HuH-7.5 (cell line): ENCODE results near the gene FAM25C.
"Not testable (repeated sequence)": the region's sequence is repeated elsewhere in the genome, so short reads cannot be mapped to it uniquely, and the experiment has no call there.

Experiments used
- DNase-seq: peaks from one replicate; pipeline ENCODE4 v3.0.0; 2011; ENCODE audit warnings: low spot score

FAM25C gene

GRCh38 chr10:47999691-48000090 is at the start of gene FAM25C:
FAM25C (minus strand) TSS chr10:47999791; CDS start chr10:47999765, 26 bp downstream.
- not testable (repeated sequence) for DNase-seq

DNA sequence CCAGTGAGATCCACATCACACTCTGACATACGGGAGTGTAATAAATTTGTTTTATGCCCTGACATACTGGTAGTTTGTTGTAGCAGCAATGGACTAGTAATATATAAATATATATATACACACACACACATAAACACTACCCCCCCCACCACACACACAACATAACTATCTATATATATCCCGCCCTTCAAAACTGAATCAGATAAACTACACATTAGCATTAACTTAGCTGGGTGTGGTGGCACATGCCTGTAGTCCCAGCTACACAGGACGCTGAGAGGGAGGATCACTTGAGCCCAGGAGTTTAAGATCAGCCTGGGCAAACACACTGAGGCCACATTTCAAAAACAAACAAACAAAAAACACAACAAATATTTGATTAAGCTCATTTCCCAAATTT is 45.0 kb upstream of the FAM25C start:
- not testable (repeated sequence) for DNase-seq

GRCh38 chr10:48031390-48031789 is 31.8 kb upstream of the FAM25C start:
- not testable (repeated sequence) for DNase-seq

DNA sequence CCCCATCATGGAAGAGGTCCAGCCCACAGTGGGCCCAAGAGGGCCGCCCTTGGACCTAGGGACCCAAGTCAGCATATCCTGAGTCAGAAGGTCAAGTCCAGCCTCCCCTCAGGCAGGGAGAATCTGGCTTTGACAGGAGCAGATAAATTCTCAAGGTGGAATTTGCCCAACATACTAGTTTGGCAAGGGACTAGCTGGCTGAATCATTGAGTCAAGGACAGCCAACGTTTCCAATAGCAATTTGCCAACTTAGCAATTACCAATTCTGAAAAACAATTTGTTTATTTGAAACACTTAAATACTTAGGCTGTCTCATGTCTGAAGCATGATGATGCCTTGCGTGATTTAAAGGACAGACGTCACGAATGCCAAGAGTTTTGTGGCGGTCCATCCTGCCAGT is 2.7 kb upstream of the FAM25C start:
- DNase-seq, result not testable (repeated sequence)

DNA sequence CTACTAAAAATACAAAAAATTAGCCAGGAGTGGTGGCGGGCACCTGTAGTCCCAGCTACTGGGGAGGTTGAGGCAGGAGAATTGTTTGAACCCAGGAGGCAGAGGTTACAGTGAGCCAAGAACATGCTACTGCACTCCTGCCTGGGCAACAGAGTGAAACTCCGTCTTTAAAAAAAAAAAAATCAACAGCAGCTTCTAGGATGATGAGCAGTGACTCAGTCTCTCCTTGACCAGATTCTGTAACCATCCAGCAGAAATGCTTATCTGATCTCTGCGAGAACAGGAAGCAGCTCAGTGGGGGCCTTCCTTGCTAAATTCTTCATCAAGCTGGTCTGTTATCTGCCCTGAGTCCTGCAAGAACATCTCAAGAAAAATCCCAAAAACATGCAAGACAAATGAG is 5.5 kb downstream of the FAM25C start:
- DNase-seq, result not testable (repeated sequence)

GRCh38 chr10:47992560-47992959 is 7.0 kb downstream of the FAM25C start:
- not testable (repeated sequence) for DNase-seq

- not testable (repeated sequence) for DNase-seq
Observed at GRCh38 chr10:47991706-47992105, 7.9 kb downstream of the FAM25C start.

DNA sequence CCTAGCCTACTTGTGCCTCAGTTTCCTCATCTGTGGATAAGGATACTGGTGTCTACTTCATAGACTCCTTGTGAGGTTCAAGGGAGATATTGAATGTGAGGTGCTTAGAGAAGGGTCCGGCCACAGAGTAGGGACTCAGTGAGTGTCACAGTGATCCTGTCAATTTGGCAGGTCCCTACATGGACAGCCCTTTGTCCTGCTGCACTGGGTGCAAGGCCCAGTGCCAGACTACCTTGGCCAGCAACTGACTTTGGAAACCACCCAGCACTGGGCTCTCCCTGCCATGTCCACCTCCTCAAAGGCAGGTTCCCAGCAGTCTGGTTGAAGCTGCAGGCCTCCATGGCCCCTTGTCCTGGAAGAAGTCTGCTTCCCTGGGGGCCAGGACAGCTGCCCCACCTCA is 9.5 kb downstream of the FAM25C start:
- DNase-seq, result not testable (repeated sequence)

DNA sequence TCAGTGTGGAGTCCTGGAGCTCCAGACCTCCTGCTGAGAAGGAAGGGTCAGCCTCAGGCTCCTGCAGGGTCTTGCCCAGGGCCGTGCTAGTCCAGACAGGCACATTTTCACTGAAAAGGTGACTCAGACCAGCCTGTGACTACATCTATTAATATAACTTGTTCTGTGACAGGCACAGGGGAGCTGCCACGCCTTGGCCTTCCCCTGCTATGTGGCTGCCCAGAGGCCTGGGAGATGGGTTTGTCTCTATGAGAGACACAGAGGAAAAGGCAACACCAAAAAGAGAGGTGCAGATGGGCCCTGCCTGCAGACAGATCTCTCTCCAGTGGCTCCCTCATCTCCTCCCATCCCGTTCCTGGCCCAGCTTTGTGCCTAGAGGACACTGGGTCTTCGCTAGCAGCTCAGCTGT is 10.0 kb downstream of the FAM25C start:
- not testable (repeated sequence) for DNase-seq

DNA sequence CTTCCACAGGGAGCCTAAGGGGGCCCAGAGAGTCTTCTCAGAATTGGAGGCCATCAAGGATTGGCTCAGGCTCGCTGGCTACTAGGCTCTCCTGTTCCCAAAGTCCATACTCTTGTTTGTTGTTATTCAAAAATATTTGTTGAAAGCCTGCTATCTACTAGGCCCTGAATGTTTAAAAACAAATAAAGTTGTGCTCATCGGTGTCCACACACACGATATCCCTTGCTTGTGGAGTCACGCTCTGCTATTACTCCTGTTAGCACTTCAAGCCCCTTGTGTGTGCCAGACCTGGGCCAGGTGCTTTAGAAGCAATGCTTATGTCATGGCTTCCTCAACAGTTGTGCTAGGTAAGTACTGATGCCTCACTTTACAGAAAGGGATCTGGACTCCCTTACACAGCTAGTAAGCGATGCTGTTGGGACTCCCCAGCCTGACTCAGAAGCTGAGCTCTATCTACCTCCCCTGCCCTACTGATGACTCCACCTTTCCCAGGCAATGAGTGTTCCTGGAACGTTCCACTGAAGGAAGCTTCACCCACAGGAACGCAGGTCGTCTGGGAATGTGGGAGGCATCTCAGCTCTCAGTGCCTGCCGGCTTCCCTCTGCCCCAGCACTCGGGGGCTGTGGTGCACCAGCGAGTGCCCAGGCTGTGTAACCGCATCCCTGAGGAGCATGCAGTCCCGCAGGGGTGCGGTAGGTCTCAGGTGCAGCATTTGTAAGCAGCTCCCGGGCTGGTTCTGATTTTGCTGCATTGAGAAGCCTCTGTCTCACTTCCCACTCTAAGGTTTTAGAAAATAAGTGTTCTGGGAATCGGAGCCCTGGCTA is 10.7 kb downstream of the FAM25C start:
- not testable (repeated sequence) for DNase-seq

DNA sequence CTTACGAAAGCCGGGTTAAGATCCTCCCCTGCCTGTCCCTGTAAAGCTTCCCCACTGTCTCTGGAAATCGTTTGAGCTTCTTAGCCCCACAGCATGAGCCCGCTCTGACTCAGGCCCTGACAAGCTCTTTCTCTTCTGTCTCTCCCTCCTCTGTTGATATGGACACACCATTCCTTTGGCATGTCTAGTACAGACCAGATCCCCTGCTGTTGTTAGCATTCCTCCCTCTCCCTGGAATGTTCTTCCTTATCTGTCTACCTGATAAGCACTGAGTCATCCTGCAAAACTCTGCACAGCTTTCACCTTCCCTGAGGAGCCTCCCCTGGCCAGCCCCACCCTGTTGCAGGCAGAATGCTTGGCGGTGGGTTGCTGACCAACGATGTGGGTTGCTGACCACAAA is 11.6 kb downstream of the FAM25C start:
- DNase-seq, result not testable (repeated sequence)

GRCh38 chr10:47986413-47987230 is 13.0 kb downstream of the FAM25C start:
- DNase-seq, result not testable (repeated sequence)

DNA sequence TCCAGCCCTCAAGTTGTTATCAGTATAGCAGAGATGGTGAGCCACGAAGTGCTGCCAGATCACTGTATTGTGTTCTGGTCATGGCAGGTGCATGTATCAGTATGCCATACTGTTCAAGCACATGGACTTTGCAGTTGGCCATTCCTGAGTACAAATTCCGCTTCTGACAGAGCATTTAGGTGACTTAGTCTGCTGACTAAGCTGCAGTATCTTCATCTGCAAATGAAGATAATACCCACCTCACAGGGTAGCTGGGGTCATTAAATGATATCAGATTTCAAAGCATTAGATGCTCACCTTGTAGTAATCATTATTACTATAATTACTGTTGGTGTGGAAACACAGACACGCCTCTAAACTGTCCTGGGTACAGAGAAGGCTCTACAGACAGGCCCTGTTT is 24.2 kb downstream of the FAM25C start:
- DNase-seq, result not testable (repeated sequence)

DNA sequence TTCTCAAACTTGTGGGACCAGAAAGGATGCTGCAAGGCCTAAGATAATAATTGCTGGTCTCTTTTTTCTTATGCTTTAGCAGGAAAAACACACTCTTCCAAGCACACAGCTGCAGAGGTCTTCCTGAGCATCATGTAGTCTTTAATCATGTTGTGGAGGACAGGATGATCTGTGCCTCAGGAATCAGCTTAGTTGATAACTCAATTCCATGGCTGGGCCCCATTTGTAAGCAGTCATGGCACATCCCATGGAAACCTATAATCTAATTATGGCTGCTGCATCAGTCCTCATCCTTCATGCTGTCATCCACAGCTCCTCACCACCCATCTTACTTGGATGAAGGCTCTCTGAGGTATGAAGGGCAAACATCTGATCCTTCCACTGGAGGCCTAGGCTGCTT is 26.5 kb downstream of the FAM25C start:
- DNase-seq, result not testable (repeated sequence)

DNA sequence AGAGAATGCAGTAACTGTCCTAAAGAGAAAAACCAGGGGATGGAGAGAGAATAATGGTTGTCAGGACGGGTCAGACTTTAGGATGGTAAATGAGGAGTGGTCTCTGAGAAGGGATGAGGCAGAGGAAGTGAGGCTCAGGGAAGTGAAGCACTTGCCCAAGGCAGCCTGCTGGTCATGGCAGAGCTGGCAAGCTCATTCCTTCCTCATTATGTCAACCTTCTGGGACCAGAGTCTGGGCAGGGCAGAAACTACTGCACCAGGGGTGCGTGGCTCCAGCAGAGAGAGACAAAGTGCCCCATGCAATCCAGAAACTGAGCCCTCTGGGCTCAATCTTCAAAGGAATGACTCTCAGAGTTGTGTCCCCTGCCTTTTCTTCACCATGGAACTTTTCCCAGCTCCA is 27.5 kb downstream of the FAM25C start:
- DNase-seq, result not testable (repeated sequence)

DNA sequence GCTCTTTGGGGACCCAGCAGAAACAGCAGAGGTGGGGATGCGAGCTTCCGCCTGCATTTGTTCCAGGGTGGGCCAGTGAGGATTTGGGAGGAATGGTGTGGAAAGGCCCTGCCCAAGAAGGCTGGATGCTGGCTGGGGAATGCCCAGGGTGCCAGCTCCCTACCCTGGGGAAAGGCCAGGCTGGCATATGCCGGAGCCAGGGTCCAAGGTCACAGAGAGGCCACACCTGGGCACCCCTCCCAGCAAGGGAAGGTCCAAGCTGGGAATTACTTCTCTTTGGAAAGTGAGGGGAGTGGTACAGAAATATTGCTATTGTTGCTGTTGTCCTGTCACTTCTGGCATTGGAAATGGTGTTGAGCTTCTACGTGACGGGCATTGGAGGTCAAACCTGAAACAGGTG is 28.0 kb downstream of the FAM25C start:
- DNase-seq, result not testable (repeated sequence)

DNA sequence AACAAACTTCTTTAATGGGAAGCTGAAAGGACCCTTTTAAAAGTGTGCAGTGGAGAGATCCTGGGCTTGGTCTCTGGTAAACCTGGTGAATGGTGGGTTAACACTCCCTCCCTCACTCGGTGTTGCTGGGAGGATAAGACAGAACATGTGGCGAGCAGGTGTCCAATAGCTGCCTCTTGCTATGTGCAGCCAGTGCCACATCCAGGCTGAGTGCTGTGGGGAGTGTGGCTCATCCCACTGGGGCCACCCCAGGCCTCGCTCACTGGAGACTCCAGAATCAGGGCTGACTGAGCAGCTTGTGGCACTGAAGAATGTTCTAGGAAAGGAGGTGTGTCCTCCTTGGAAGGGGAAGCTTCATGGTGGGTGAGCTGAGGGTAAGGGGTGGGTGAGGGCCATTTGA is 29.5 kb downstream of the FAM25C start:
- not testable (repeated sequence) for DNase-seq

GRCh38 chr10:47968988-47969387 is 30.6 kb downstream of the FAM25C start:
- DNase-seq, result not testable (repeated sequence)

GRCh38 chr10:47964280-47965063 is 35.1 kb downstream of the FAM25C start:
- DNase-seq, result not testable (repeated sequence)

DNA sequence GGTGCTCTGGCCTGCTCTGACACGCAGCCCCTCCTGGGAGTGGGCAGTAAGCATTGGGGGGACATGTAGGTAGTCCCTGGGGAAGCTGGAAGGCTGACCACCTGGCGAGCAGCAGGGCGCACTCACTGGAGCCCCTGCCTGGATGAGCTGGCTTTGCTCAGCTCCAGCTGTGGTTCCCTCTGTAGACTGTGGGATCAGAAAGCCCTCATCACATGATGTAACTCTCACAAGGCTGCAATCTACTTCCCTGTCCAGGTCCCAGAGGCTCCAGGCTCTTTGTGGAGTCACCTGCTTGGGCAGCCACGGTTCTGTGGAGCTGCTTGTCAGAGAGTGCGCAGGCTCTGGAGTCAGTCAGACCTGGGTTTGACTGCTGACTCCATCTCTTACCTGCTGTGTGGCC is 36.8 kb downstream of the FAM25C start:
- DNase-seq, result not testable (repeated sequence)

- not testable (repeated sequence) for DNase-seq
Observed at GRCh38 chr10:47960699-47961098, 38.9 kb downstream of the FAM25C start.

GRCh38 chr10:47959677-47960076 is 39.9 kb downstream of the FAM25C start:
- not testable (repeated sequence) for DNase-seq
